Kidney glomerular epithelial cell (primary cell): ENCODE measurements around the gene VAMP5.
"Not testable (repeated sequence)": the region's sequence is repeated elsewhere in the genome, so short reads cannot be mapped to it uniquely, and the experiment has no call there.

Experiments used
- DNase-seq: peaks from one replicate; lab custom pipeline; 2025; lab: John Stamatoyannopoulos, UW

Gene VAMP5

GRCh38 chr2:85584857-85585780 lies 888 bp downstream of the VAMP5 start:
- DNase-seq = peak; percentile 61

- DNase-seq = peak; percentile 57
Observed at GRCh38 chr2:85585781-85586105, 1.5 kb downstream of the VAMP5 start.

GRCh38 chr2:85588236-85588635 lies 4.0 kb downstream of the VAMP5 start:
- DNase-seq = no peak

- no peak for DNase-seq
Observed at GRCh38 chr2:85588645-85589044, 4.4 kb downstream of the VAMP5 start.

- DNase-seq = no peak
Observed at GRCh38 chr2:85589181-85589580, 5.0 kb downstream of the VAMP5 start.

- peak; percentile 85 for DNase-seq
Observed at GRCh38 chr2:85589982-85590791, 6.0 kb downstream of the VAMP5 start.

- DNase-seq = no peak
Observed at GRCh38 chr2:85590950-85591349, 6.7 kb downstream of the VAMP5 start.

- no peak for DNase-seq
Observed at GRCh38 chr2:85591563-85591962, 7.3 kb downstream of the VAMP5 start.

GRCh38 chr2:85592299-85592698 lies 8.1 kb downstream of the VAMP5 start:
- not testable (repeated sequence) for DNase-seq

GRCh38 chr2:85593023-85593422 lies 8.8 kb downstream of the VAMP5 start:
- no peak for DNase-seq

- no peak for DNase-seq
Observed at GRCh38 chr2:85594715-85595300, 10.6 kb downstream of the VAMP5 start.

- peak; percentile 98 for DNase-seq
Observed at GRCh38 chr2:85595301-85596025, 11.2 kb downstream of the VAMP5 start, which contains the start of gene RNF181. RNF181 (plus strand) TSS chr2:85595745; CDS start chr2:85595764, 19 bp downstream.

GRCh38 chr2:85596026-85596333 lies 11.7 kb downstream of the VAMP5 start:
- no peak for DNase-seq

GRCh38 chr2:85596486-85597143 lies 12.4 kb downstream of the VAMP5 start:
- no peak for DNase-seq

GRCh38 chr2:85597241-85597640 lies 13.0 kb downstream of the VAMP5 start:
- no peak for DNase-seq

- no peak for DNase-seq
Observed at GRCh38 chr2:85598594-85599340, 14.5 kb downstream of the VAMP5 start.

GRCh38 chr2:85599468-85600234 lies 15.4 kb downstream of the VAMP5 start:
- DNase-seq = no peak

GRCh38 chr2:85600235-85600575 lies 16.0 kb downstream of the VAMP5 start:
- no peak for DNase-seq

- no peak for DNase-seq
Observed at GRCh38 chr2:85600951-85601770, 16.9 kb downstream of the VAMP5 start.
